Lung (tissue), 12 donors: Measurements from ENCODE around the gene C5orf52. TPM values are rescaled to one million over a fixed set of nuclear protein-coding genes. Genes with fewer than 3 reads are reported as not detected.

ENCODE experiments used
- ATAC-seq: fragments of 200-7000 bp; cut with Tn5 transposase; one replicate; pipeline ENCODE4 v1.9.1; 2020; ENCODE audit warnings: moderate number of reproducible peaks; ENCODE audit not compliant: insufficient read depth, low FRiP score
- DNase-seq, 3 donors: peaks; one replicate each; pipeline ENCODE4 v3.0.0-alpha.2; 2013 to 2017
- H3K27ac ChIP-seq, 2 donors: one replicate each; pipeline ENCODE4 v1.5.1; 2013; ENCODE audit warnings: mild to moderate bottlenecking in 2 of 2, moderate library complexity in 2 of 2, control low read depth in 1 of 2, inconsistent platforms in 1 of 2, low read depth in 1 of 2, low read length in 1 of 2
- H3K27me3 ChIP-seq, 3 donors: one replicate each; pipeline ENCODE4 v1.5.1; 2013; ENCODE audit warnings: low read length in 2 of 3; ENCODE audit not compliant: control insufficient read depth in 3 of 3, insufficient read depth in 3 of 3
- H3K36me3 ChIP-seq, 4 donors: one replicate each; pipeline ENCODE4 v1.5.1; 2013; ENCODE audit warnings: low read length in 4 of 4, mild to moderate bottlenecking in 1 of 4, moderate library complexity in 1 of 4; ENCODE audit not compliant: control insufficient read depth in 4 of 4, insufficient read depth in 4 of 4
- H3K4me1 ChIP-seq, 5 donors: one replicate each; pipeline ENCODE4 v1.5.1; 2013; ENCODE audit warnings: low read length in 5 of 5, mild to moderate bottlenecking in 2 of 5, moderate library complexity in 1 of 5; ENCODE audit not compliant: control insufficient read depth in 5 of 5, insufficient read depth in 5 of 5
- H3K4me3 ChIP-seq: one replicate; pipeline ENCODE4 v1.5.1; 2013; ENCODE audit warnings: mild to moderate bottlenecking, control low read depth, moderate library complexity
- H3K9ac ChIP-seq, 2 donors: one replicate each; pipeline ENCODE4 v1.5.1; 2013; ENCODE audit warnings: low read length in 2 of 2, control low read depth in 1 of 2; ENCODE audit not compliant: insufficient read depth in 1 of 2
- H3K9me3 ChIP-seq, 4 donors: one replicate each; pipeline ENCODE4 v1.5.1; 2013; ENCODE audit warnings: low read length in 3 of 4, mild to moderate bottlenecking in 1 of 4, moderate library complexity in 1 of 4; ENCODE audit not compliant: control insufficient read depth in 4 of 4, insufficient read depth in 3 of 4
- CTCF ChIP-seq: IDR thresholded peaks from 2 replicates; pipeline ENCODE4 v1.5.1; 2012; ENCODE audit warnings: mild to moderate bottlenecking; ENCODE audit errors: control extremely low read depth, extremely low read depth
- WGBS, 2 donors: extraction: QIAGEN DNeasy Blood & Tissue Kit; methylation state at CpG; one replicate each; pipeline ENCODE4 v1.1.7; 2013; 5-methylcytosine and 5-hydroxymethylcytosine counted together
- polyA plus RNA-seq, 2 donors: library from polyadenylated mRNA; stranded (reverse); fragments of 200-250 nt; gene quantifications; one replicate each; pipeline ENCODE4 v1.2.1, GENCODE V29; 2013
- total RNA-seq, 2 donors: library from RNA; depleted of rRNA in 1 of 2; stranded (reverse); fragments of >200 nt in 1 of 2; gene quantifications; one replicate each; pipeline ENCODE4 v1.2.1, GENCODE V29; 2014 to 2021
- donor health status: control.
- donor health status: control.
- donor health status: Bipolar disorder and iron deficiency.
- donor health status: healthy.
- donor health status: DM: yes; HTN: yes; CAD: no.

C5orf52 gene
- total and polyA plus RNA-seq, 4 donors = 0.09 TPM; not detected in 3

DNA sequence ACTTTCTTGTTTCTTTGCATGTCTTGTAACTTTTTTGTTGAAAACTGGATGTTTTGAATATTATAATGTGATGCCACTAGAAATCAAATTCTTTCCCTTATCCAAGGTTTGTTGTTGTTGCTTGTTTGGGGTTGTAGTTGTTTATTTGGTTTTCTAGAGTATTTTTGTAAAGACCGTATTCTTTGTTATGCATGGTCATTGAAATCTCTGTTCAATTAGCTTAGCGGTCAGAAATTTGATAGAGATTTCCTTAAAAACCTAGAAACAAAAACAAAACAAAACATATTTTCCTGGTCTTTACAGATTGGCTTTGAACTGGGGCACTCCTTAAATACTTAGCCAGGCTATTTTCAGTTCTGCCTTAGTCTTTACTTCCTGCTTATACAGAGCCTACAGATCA, 41.0 kb upstream of the C5orf52 start:
- WGBS, 2 donors = 89 to 93% methylated on average over 2 of the region's 2 CpGs
- no peak overlapping the region for H3K4me3 ChIP-seq
- H3K27ac ChIP-seq = no peak overlapping the region
- DNase-seq = no peak
- no peaks in the 10 kb centered on the region for H3K4me1 ChIP-seq
- no peak for ATAC-seq
- H3K36me3 ChIP-seq = no peaks in the 10 kb centered on the region
- no peak overlapping the region for H3K9ac ChIP-seq
- no peak for TF ChIP-seq CTCF
- no peaks in the 10 kb centered on the region for H3K27me3 ChIP-seq
- no peaks in the 10 kb centered on the region for H3K9me3 ChIP-seq

GRCh38 chr5:157640406-157641066, 30.8 kb upstream of the C5orf52 start:
- H3K36me3 ChIP-seq = no peaks in the 10 kb centered on the region
- no peak overlapping the region for H3K4me3 ChIP-seq
- H3K27me3 ChIP-seq = no peaks in the 10 kb centered on the region
- DNase-seq (no peak), ATAC-seq (no peak)
- no peaks in the 10 kb centered on the region for H3K4me1 ChIP-seq
- H3K9ac ChIP-seq = no peak overlapping the region
- no peaks in the 10 kb centered on the region for H3K9me3 ChIP-seq
- no peak for TF ChIP-seq CTCF
- no peak overlapping the region for H3K27ac ChIP-seq
- WGBS, 2 donors = 91 to 92% methylated on average over 9 of the region's 9 CpGs

DNA sequence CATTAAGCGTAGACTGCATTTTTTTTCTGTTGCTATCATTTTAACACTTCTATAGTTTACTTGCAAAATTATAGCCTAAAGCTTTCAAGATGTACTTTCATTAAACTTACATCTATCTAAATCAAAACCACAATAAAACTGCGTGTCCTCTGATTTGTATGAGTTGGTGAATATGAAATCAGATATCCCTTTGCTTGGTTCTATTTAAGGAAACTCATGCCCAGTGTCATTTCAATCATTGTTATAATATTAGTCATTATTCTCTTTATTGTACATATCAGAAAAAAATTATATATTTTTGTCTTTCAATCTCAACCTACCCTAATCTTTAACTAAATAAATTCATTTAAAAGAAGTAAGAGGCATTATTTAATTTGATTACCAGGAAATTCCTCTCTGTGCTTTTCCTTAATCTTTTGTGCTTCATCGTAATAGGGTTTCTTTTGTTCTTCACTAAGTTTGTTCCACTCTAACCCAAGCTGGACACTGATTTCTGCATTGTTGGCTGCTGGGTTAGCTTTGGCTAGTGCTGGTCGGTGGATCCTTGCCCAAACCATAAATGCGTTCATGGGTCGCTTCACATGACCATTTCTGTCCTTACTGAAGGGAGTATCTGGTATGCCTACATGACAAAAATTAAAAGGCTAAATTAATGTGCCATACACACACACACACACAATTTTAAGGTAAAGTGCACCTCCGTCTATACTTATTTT, 22.9 kb upstream of the C5orf52 start:
- H3K4me1 ChIP-seq = peaks cover 0 to 6% (median 0%) of the 10 kb centered on the region in 5 donors
- DNase-seq = no peak
- no peak overlapping the region for H3K9ac ChIP-seq
- no peak for TF ChIP-seq CTCF
- ATAC-seq = no peak
- H3K4me3 ChIP-seq = no peak overlapping the region
- no peak overlapping the region for H3K27ac ChIP-seq
- no peaks in the 10 kb centered on the region for H3K27me3 ChIP-seq
- peaks cover 0 to 2% (median 0%) of the 10 kb centered on the region in 4 donors for H3K9me3 ChIP-seq
- WGBS, 2 donors = 88 to 92% methylated on average over 7 of the region's 7 CpGs
- no peaks in the 10 kb centered on the region for H3K36me3 ChIP-seq
